ENCODE data around the gene EP400.

The EP400 gene

GRCh38 chr12:132125736-132126135, 176.0 kb downstream of the EP400 start:
- DNase-seq (ENCODE audit: low read depth), result no peak
- no peak overlapping the region for H3K4me3 ChIP-seq (ENCODE audit: low read depth, low read length)
- TF ChIP-seq CTCF (conservative IDR thresholded peaks at IDR 0.05; ENCODE audit: low read depth, low read length), result no peak

GRCh38 chr12:132127041-132127440, 177.3 kb downstream of the EP400 start:
- TF ChIP-seq CTCF (conservative IDR thresholded peaks at IDR 0.05; ENCODE audit: low read depth, low read length), result no peak
- no peak overlapping the region for H3K4me3 ChIP-seq (ENCODE audit: low read depth, low read length)
- no peak for DNase-seq (ENCODE audit: low read depth)

GRCh38 chr12:132129007-132129406, 179.3 kb downstream of the EP400 start:
- no peak for DNase-seq (ENCODE audit: low read depth)
- TF ChIP-seq CTCF (conservative IDR thresholded peaks at IDR 0.05; ENCODE audit: low read depth, low read length), result no peak
- no peak overlapping the region for H3K4me3 ChIP-seq (ENCODE audit: low read depth, low read length)

GRCh38 chr12:132130690-132131089, 180.9 kb downstream of the EP400 start:
- H3K4me3 ChIP-seq (ENCODE audit: low read depth, low read length), result no peak overlapping the region
- DNase-seq (ENCODE audit: low read depth), result no peak
- no peak for TF ChIP-seq CTCF (conservative IDR thresholded peaks at IDR 0.05; ENCODE audit: low read depth, low read length)
